HG03460 (cell line): ENCODE measurements around the gene YY1.

Source experiments
- ATAC-seq: cut with Tn5 transposase; IDR thresholded peaks from one replicate; pipeline ENCODE4 v1.9.1; 2021; ENCODE audit not compliant: unreplicated experiment

The YY1 gene

GRCh38 chr14:100330388-100330931, 91.5 kb downstream of the YY1 start:
- ATAC-seq, result no peak

GRCh38 chr14:100332071-100332639, 93.2 kb downstream of the YY1 start:
- no peak for ATAC-seq
